HUES64 (cell line): ENCODE data around the gene CD24.

Experiments
- H3K27ac ChIP-seq: 2 replicates; pipeline ENCODE4 v1.7.0; 2013; ENCODE audit warnings: low read depth, low read length, inconsistent platforms
- H3K27me3 ChIP-seq: 2 replicates; pipeline ENCODE4 v1.6.1; 2013; ENCODE audit warnings: mild to moderate bottlenecking, low read length; ENCODE audit not compliant: insufficient read depth
- H3K36me3 ChIP-seq: 2 replicates; pipeline ENCODE4 v1.6.1; 2013; ENCODE audit warnings: mild to moderate bottlenecking, low read length; ENCODE audit not compliant: insufficient read depth
- H3K4me1 ChIP-seq: 2 replicates; pipeline ENCODE4 v1.6.1; 2013; ENCODE audit warnings: mild to moderate bottlenecking, low read length, moderate library complexity; ENCODE audit not compliant: insufficient read depth
- H3K4me3 ChIP-seq: 2 replicates; pipeline ENCODE4 v1.5.1; 2013; ENCODE audit warnings: mild to moderate bottlenecking, low read length, moderate library complexity
- H3K9ac ChIP-seq: 2 replicates; pipeline ENCODE4 v1.6.1; 2013; ENCODE audit warnings: mild to moderate bottlenecking, low read depth, low read length
- H3K9me3 ChIP-seq: 2 replicates; pipeline ENCODE4 v1.6.1; 2013; ENCODE audit warnings: low read depth, low read length; ENCODE audit not compliant: insufficient read depth
- WGBS: fragments of 150-250, 120-280 bp; methylation state at CpG from one replicate; pipeline ENCODE4 v1.1.7; 2013; ENCODE audit warnings: missing lambda C conversion rate; 5-methylcytosine and 5-hydroxymethylcytosine counted together

The CD24 gene

GRCh38 chr6:106925948-106926347 lies 48.6 kb downstream of the CD24 start:
- H3K4me1 ChIP-seq, result 0 out of 2 replicates have a peak, but pooled peaks cover 10% of the 10 kb centered on the region
- no peak overlapping the region for H3K27ac ChIP-seq
- H3K27me3 ChIP-seq, result no peaks in the 10 kb centered on the region
- WGBS, result 77% methylated on average over 2 of the region's 3 CpGs
- no peaks in the 10 kb centered on the region for H3K9me3 ChIP-seq
- no peaks in the 10 kb centered on the region for H3K36me3 ChIP-seq
- no peak overlapping the region for H3K9ac ChIP-seq
- H3K4me3 ChIP-seq, result no peak overlapping the region

- no peak overlapping the region for H3K9ac ChIP-seq
- no peak overlapping the region for H3K4me3 ChIP-seq
- no peaks in the 10 kb centered on the region for H3K36me3 ChIP-seq
- no peaks in the 10 kb centered on the region for H3K9me3 ChIP-seq
- WGBS, result 85% methylated on average over 17 of the region's 17 CpGs
- H3K27me3 ChIP-seq, result no peaks in the 10 kb centered on the region
- H3K4me1 ChIP-seq, result 0 out of 2 replicates have a peak, but pooled peaks cover 10% of the 10 kb centered on the region
- no peak overlapping the region for H3K27ac ChIP-seq
These were observed 49.6 kb downstream of the CD24 start for GRCh38 chr6:106924694-106925523.

- Histone ChIP-seq H3K9ac (no peak overlapping the region), H3K9me3 (no peaks in the 10 kb centered on the region), H3K4me3 (no peak overlapping the region), H3K27me3 (no peaks in the 10 kb centered on the region), H3K4me1 (0 out of 2 replicates have a peak, but pooled peaks cover 9% of the 10 kb centered on the region), H3K27ac (no peak overlapping the region), H3K36me3 (no peaks in the 10 kb centered on the region)
- WGBS, result 94% methylated on average over 4 of the region's 4 CpGs
These were observed 51.9 kb downstream of the CD24 start for GRCh38 chr6:106922626-106923025.
